ENCODE measurements around the gene KCNMB3.
A peak's percentile ranks its signal among the peaks of the same experiment; 100 is the strongest.

KCNMB3 gene

GRCh38 chr3:179196700-179197099 lies 54.2 kb downstream of the KCNMB3 start:
- Histone ChIP-seq H2AFZ (ENCODE audit: low read depth, low read length, severe bottlenecking) (no peak overlapping the region), H3K4me3 (ENCODE audit: insufficient read depth, low read length, poor library complexity, severe bottlenecking) (no peak overlapping the region), H3F3A (ENCODE audit: insufficient read depth) (no peaks in the 10 kb centered on the region), H4K20me1 (ENCODE audit: low read depth, low read length) (no peaks in the 10 kb centered on the region), H3K9ac (ENCODE audit: low read length) (no peak overlapping the region), H3K79me2 (ENCODE audit: insufficient read depth, low read length) (no peaks in the 10 kb centered on the region), H3K27me3 (ENCODE audit: low read length) (no peaks in the 10 kb centered on the region), H3K36me3 (ENCODE audit: low read length) (peaks cover 3% of the 10 kb centered on the region; the same call in 1 of the 2 replicates), H3K9me3 (ENCODE audit: insufficient read depth, low read length) (no peaks in the 10 kb centered on the region), H3K4me2 (ENCODE audit: low read depth, low read length, poor library complexity, severe bottlenecking) (peak overlapping the region; percentile 35), H3K9me2 (replicated peaks; ENCODE audit: insufficient read depth, low read length) (no peaks in the 10 kb centered on the region), H3K27ac (ENCODE audit: low read depth, low read length) (no peak overlapping the region)
- TF ChIP-seq, protein P1, sequence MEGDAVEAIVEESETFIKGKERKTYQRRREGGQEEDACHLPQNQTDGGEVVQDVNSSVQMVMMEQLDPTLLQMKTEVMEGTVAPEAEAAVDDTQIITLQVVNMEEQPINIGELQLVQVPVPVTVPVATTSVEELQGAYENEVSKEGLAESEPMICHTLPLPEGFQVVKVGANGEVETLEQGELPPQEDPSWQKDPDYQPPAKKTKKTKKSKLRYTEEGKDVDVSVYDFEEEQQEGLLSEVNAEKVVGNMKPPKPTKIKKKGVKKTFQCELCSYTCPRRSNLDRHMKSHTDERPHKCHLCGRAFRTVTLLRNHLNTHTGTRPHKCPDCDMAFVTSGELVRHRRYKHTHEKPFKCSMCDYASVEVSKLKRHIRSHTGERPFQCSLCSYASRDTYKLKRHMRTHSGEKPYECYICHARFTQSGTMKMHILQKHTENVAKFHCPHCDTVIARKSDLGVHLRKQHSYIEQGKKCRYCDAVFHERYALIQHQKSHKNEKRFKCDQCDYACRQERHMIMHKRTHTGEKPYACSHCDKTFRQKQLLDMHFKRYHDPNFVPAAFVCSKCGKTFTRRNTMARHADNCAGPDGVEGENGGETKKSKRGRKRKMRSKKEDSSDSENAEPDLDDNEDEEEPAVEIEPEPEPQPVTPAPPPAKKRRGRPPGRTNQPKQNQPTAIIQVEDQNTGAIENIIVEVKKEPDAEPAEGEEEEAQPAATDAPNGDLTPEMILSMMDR (IDR thresholded peaks at IDR 0.05; ENCODE audit: insufficient read depth, low read length, poor library complexity, severe bottlenecking): no peak
- TF ChIP-seq EZH2phosphoT487 (conservative IDR thresholded peaks at IDR 0.05; ENCODE audit: low read length): no peak

DNA sequence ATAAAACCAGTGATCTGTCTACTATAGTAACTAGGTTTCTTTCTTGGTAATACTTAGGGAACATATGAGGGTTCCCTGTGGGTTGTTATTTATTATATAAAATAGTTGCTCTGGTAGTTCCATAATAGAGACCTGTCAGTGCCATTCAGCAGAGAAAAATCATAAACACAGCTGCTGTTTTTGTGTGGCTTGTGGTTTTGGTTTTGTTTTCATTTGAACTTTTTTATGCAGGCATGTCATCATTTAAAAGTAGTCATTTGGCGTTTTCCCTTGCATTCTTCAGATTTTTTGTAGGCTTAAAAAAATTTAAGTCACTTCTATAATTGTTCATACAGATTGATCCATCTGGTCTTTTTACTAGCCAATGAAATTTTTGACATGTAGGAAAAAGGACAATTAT lies 54.8 kb downstream of the KCNMB3 start:
- Histone ChIP-seq H3K4me3 (ENCODE audit: insufficient read depth, low read length, poor library complexity, severe bottlenecking) (no peak overlapping the region), H3K9me2 (replicated peaks; ENCODE audit: insufficient read depth, low read length) (no peaks in the 10 kb centered on the region), H4K20me1 (ENCODE audit: low read depth, low read length) (no peaks in the 10 kb centered on the region), H3F3A (ENCODE audit: insufficient read depth) (no peaks in the 10 kb centered on the region), H3K27ac (ENCODE audit: low read depth, low read length) (no peak overlapping the region), H3K79me2 (ENCODE audit: insufficient read depth, low read length) (no peaks in the 10 kb centered on the region), H3K27me3 (ENCODE audit: low read length) (no peaks in the 10 kb centered on the region), H2AFZ (ENCODE audit: low read depth, low read length, severe bottlenecking) (no peak overlapping the region), H3K4me2 (ENCODE audit: low read depth, low read length, poor library complexity, severe bottlenecking) (peak overlapping the region; percentile 35), H3K9me3 (ENCODE audit: insufficient read depth, low read length) (no peaks in the 10 kb centered on the region), H3K36me3 (ENCODE audit: low read length) (peaks cover 3% of the 10 kb centered on the region; the same call in 1 of the 2 replicates), H3K9ac (ENCODE audit: low read length) (no peak overlapping the region)
- TF ChIP-seq, protein P1 (IDR thresholded peaks at IDR 0.05; ENCODE audit: insufficient read depth, low read length, poor library complexity, severe bottlenecking): no peak
- no peak for TF ChIP-seq EZH2phosphoT487 (conservative IDR thresholded peaks at IDR 0.05; ENCODE audit: low read length)

GRCh38 chr3:179194931-179195330 lies 56.0 kb downstream of the KCNMB3 start:
- no peak overlapping the region for H3K4me3 ChIP-seq (ENCODE audit: insufficient read depth, low read length, poor library complexity, severe bottlenecking)
- no peak overlapping the region for H3K27ac ChIP-seq (ENCODE audit: low read depth, low read length)
- H3K9me2 ChIP-seq (replicated peaks; ENCODE audit: insufficient read depth, low read length): no peaks in the 10 kb centered on the region
- H3K9me3 ChIP-seq (ENCODE audit: insufficient read depth, low read length): no peaks in the 10 kb centered on the region
- no peak overlapping the region for H3K4me2 ChIP-seq (ENCODE audit: low read depth, low read length, poor library complexity, severe bottlenecking)
- no peak overlapping the region for H3K9ac ChIP-seq (ENCODE audit: low read length)
- no peak overlapping the region for H2AFZ ChIP-seq (ENCODE audit: low read depth, low read length, severe bottlenecking)
- H3K36me3 ChIP-seq (ENCODE audit: low read length): peaks cover 3% of the 10 kb centered on the region; the same call in 1 of the 2 replicates
- H3K27me3 ChIP-seq (ENCODE audit: low read length): no peaks in the 10 kb centered on the region
- H4K20me1 ChIP-seq (ENCODE audit: low read depth, low read length): 0 out of 2 replicates have a peak, but pooled peaks cover 3% of the 10 kb centered on the region
- no peaks in the 10 kb centered on the region for H3K79me2 ChIP-seq (ENCODE audit: insufficient read depth, low read length)
- TF ChIP-seq, protein P1 (IDR thresholded peaks at IDR 0.05; ENCODE audit: insufficient read depth, low read length, poor library complexity, severe bottlenecking): no peak
- TF ChIP-seq EZH2phosphoT487 (conservative IDR thresholded peaks at IDR 0.05; ENCODE audit: low read length): no peak
- H3F3A ChIP-seq (ENCODE audit: insufficient read depth): no peaks in the 10 kb centered on the region
